IMR-90 (cell line): ENCODE results near the gene TRIM33. TPM values are rescaled to one million over a fixed set of nuclear protein-coding genes. Genes with fewer than 3 reads are reported as not detected.

Experiments used
- ATAC-seq: fragments of 200-7000 bp; cut with Tn5 transposase; 2 replicates; pipeline ENCODE4 v1.9.1; 2020; ENCODE audit warnings: low read depth, mild to moderate bottlenecking, moderate library complexity
- BruUV-seq: library from RNA; stranded (reverse); fragments of 400-500 nt; replicated peaks from 2 replicates; lab custom pipeline; 2021; lab: Mats Ljungman, UMichigan
- CTCF ChIA-PET: fragments of 300-600 bp; formaldehyde crosslinking; extraction: SDS; loops from one replicate; lab custom pipeline; 2021; ENCODE audit warnings: antibody characterized with exemption; lab: Yijun Ruan, JAX
- POLR2A ChIA-PET: fragments of 300-600 bp; sonication (Branson Sonifier 250); formaldehyde crosslinking; loops from one replicate; lab custom pipeline; 2022; ENCODE audit warnings: antibody characterized with exemption; ENCODE audit not compliant: unreplicated experiment; lab: Charles Lee
- DNase-seq: peaks from one replicate; pipeline ENCODE4 v3.0.0; 2013
- H2AFZ ChIP-seq: replicated peaks from 2 replicates; pipeline ENCODE3; 2013; ENCODE audit warnings: low read length, mild to moderate bottlenecking; ENCODE audit not compliant: poor library complexity
- H2AK5ac ChIP-seq: 2 replicates; pipeline ENCODE4 v1.6.1; 2013; ENCODE audit warnings: low read depth, low read length, inconsistent platforms
- H2AK9ac ChIP-seq: replicated peaks from 2 replicates; pipeline ENCODE3; 2013; ENCODE audit warnings: mild to moderate bottlenecking, low read depth, low read length, moderate library complexity; ENCODE audit not compliant: poor library complexity
- H2BK120ac ChIP-seq: 2 replicates; pipeline ENCODE4 v1.6.1; 2013; ENCODE audit warnings: low read depth, low read length, inconsistent platforms
- H2BK15ac ChIP-seq: 3 replicates; pipeline ENCODE4 v1.6.1; 2013; ENCODE audit warnings: low read depth, low read length, inconsistent platforms
- H2BK20ac ChIP-seq: 2 replicates; pipeline ENCODE4 v1.6.1; 2013; ENCODE audit warnings: low read depth, mild to moderate bottlenecking, inconsistent platforms, low read length, moderate library complexity
- H2BK5ac ChIP-seq: 2 replicates; pipeline ENCODE4 v1.6.1; 2013; ENCODE audit warnings: mild to moderate bottlenecking, low read depth, low read length, inconsistent platforms; ENCODE audit not compliant: poor library complexity, severe bottlenecking
- H3K14ac ChIP-seq: replicated peaks from 2 replicates; pipeline ENCODE4 v1.6.1; 2013; ENCODE audit warnings: low read depth, low read length, inconsistent platforms
- H3K18ac ChIP-seq: 2 replicates; pipeline ENCODE4 v1.6.1; 2013; ENCODE audit warnings: low read depth, low read length, control low read depth
- H3K23ac ChIP-seq: 2 replicates; pipeline ENCODE4 v1.6.1; 2013; ENCODE audit warnings: low read depth, low read length, inconsistent platforms
- H3K27ac ChIP-seq: 2 replicates; pipeline ENCODE4 v1.5.1; 2013; ENCODE audit warnings: mild to moderate bottlenecking, control low read depth, low read length; ENCODE audit not compliant: insufficient read depth
- H3K27me3 ChIP-seq: 2 replicates; pipeline ENCODE4 v1.6.1; 2013; ENCODE audit warnings: low read length; ENCODE audit not compliant: control insufficient read depth, insufficient read depth
- H3K36me3 ChIP-seq: 2 replicates; pipeline ENCODE4 v1.6.1; 2013; ENCODE audit warnings: low read length, mixed read lengths; ENCODE audit not compliant: control insufficient read depth, insufficient read depth
- H3K4ac ChIP-seq: 2 replicates; pipeline ENCODE4 v1.6.1; 2013; ENCODE audit warnings: low read depth, low read length, inconsistent platforms
- H3K4me1 ChIP-seq: 2 replicates; pipeline ENCODE4 v1.6.1; 2013; ENCODE audit warnings: low read length, mixed read lengths; ENCODE audit not compliant: control insufficient read depth, insufficient read depth
- H3K4me2 ChIP-seq: 2 replicates; pipeline ENCODE4 v1.6.1; 2013; ENCODE audit warnings: low read depth, mild to moderate bottlenecking, control low read depth, low read length, moderate library complexity
- H3K4me3 ChIP-seq: 2 replicates; pipeline ENCODE4 v1.5.1; 2013; ENCODE audit warnings: low read depth, mild to moderate bottlenecking, control low read depth, low read length, moderate library complexity; ENCODE audit not compliant: insufficient read depth
- H3K56ac ChIP-seq: 2 replicates; pipeline ENCODE4 v1.6.1; 2013; ENCODE audit warnings: low read length, inconsistent platforms; ENCODE audit not compliant: insufficient read depth; ENCODE audit errors: extremely low read depth
- H3K79me1 ChIP-seq, 2 experiments: 2 replicates each; pipeline ENCODE4 v1.6.1; 2013; ENCODE audit warnings: low read length in 2 of 2, inconsistent platforms in 1 of 2, low read depth in 1 of 2
- H3K9ac ChIP-seq: 2 replicates; pipeline ENCODE4 v1.6.1; 2013; ENCODE audit warnings: low read depth, low read length, control low read depth
- H3K9me1 ChIP-seq: 2 replicates; pipeline ENCODE4 v1.6.1; 2013; ENCODE audit warnings: low read length, inconsistent platforms; ENCODE audit not compliant: insufficient read depth
- H3K9me3 ChIP-seq: 2 replicates; pipeline ENCODE4 v1.6.1; 2013; ENCODE audit warnings: low read length; ENCODE audit not compliant: control insufficient read depth, insufficient read depth
- H4K20me1 ChIP-seq: 2 replicates; pipeline ENCODE4 v1.6.1; 2013; ENCODE audit warnings: low read length, inconsistent platforms; ENCODE audit not compliant: insufficient read depth
- H4K5ac ChIP-seq: 2 replicates; pipeline ENCODE4 v1.6.1; 2013; ENCODE audit warnings: mild to moderate bottlenecking, low read depth, low read length, control low read depth
- H4K8ac ChIP-seq, 2 experiments: 2 replicates each; pipeline ENCODE4 v1.6.1; 2013; ENCODE audit warnings: low read depth in 2 of 2, low read length in 2 of 2, control low read depth in 1 of 2, inconsistent platforms in 1 of 2
- H4K91ac ChIP-seq: 2 replicates; pipeline ENCODE4 v1.6.1; 2013; ENCODE audit warnings: low read depth, low read length, inconsistent platforms; ENCODE audit not compliant: insufficient read depth
- BHLHE40 ChIP-seq: fragments of 150-350 bp; IDR thresholded peaks from 2 replicates; pipeline ENCODE4 v1.6.1; 2016; ENCODE audit warnings: mild to moderate bottlenecking, low read depth, low read length
- CEBPB ChIP-seq: IDR thresholded peaks from 2 replicates; pipeline ENCODE4 v1.6.1; 2012; ENCODE audit warnings: low read depth, low read length, improper control_type of control experiment
- CHD1 ChIP-seq: IDR thresholded peaks from 2 replicates; pipeline ENCODE4 v1.6.1; 2012; ENCODE audit warnings: low read depth, low read length, improper control_type of control experiment
- RAD21 ChIP-seq: IDR thresholded peaks from 2 replicates; pipeline ENCODE4 v1.6.1; 2012; ENCODE audit warnings: low read length, improper control_type of control experiment
- RCOR1 ChIP-seq: IDR thresholded peaks from 2 replicates; pipeline ENCODE4 v1.6.1; 2012; ENCODE audit warnings: mild to moderate bottlenecking, low read length, improper control_type of control experiment; ENCODE audit not compliant: insufficient replicate concordance
- RFX5 ChIP-seq: IDR thresholded peaks from 2 replicates; pipeline ENCODE4 v1.8.0; 2012; ENCODE audit warnings: low read depth, mild to moderate bottlenecking, low read length, moderate library complexity
- SMC3 ChIP-seq: fragments of 150-350 bp; IDR thresholded peaks from 2 replicates; pipeline ENCODE4 v1.6.1; 2016; ENCODE audit warnings: low read depth, mild to moderate bottlenecking, antibody characterized with exemption, low read length, moderate library complexity
- dilution Hi-C: fragments of 300-500 bp; cut with HindIII; formaldehyde crosslinking; loops from one replicate; pipeline ENCODE4 v1.14.3; 2018; ENCODE audit warnings: low sequenced_read_pairs; ENCODE audit not compliant: unreplicated experiment
- in situ Hi-C: fragments of 300-500 bp; cut with MboI; formaldehyde crosslinking; loops from 3 replicates; pipeline ENCODE4 v1.14.3; 2019; ENCODE audit warnings: low sequenced_read_pairs, inconsistent platforms, mixed read lengths
- intact Hi-C: fragments of 100-400 bp; cut with micrococcal nuclease; formaldehyde crosslinking; loops from 2 replicates; pipeline ENCODE4 v1.10.0; 2022
- polyA plus RNA-seq, 3 experiments: library from polyadenylated mRNA; depleted of rRNA; stranded (reverse); fragments of >200 nt; gene quantifications; 2 replicates each; pipeline ENCODE4 v1.2.3, GENCODE V29; 2012; ENCODE audit warnings: low replicate concordance in 1 of 3
- total RNA-seq: library from RNA; depleted of rRNA; stranded (reverse); fragments of >200 nt; gene quantifications from 2 replicates; pipeline ENCODE4 v1.2.3, GENCODE V29; 2012

TRIM33 gene
- total and polyA plus RNA-seq, 2 of the 4 experiments (the other 2 are of a cell fraction) = 9.5 to 40.1 TPM

DNA sequence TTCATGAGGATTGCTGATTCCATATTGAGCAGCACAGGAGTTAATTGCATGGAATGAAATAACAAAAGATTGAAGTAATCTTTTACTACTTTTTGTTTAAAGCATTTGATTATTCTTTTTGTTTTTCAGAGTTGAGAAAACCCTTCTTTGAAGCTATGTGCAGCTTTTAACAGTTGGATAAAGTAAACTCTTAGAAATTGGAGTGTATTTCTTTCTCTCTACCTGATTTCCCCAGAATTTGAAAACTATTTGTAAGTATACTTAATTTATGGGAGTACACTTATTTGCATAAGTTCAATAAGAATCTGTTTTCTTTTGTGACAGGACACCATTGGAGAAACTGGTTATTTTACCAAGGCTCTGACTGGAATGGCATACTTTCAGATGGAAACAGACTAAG is 133.6 kb downstream of the TRIM33 start:
- no peak overlapping the region for H2AK9ac ChIP-seq
- H3K4me3 ChIP-seq = no peak overlapping the region
- H3K27me3 ChIP-seq = no peaks in the 10 kb centered on the region
- H4K20me1 ChIP-seq = no peaks in the 10 kb centered on the region
- TF ChIP-seq CHD1 = no peak
- no peak for TF ChIP-seq CEBPB
- no peak for TF ChIP-seq RCOR1
- no peak for TF ChIP-seq RFX5
- TF ChIP-seq BHLHE40 = no peak
- no peak for TF ChIP-seq RAD21
- TF ChIP-seq SMC3 = no peak
- peaks cover 4% of the 10 kb centered on the region for H3K9me3 ChIP-seq
- DNase-seq (no peak), ATAC-seq (no peak)
- no peak overlapping the region for H4K91ac ChIP-seq
- no peak overlapping the region for H4K5ac ChIP-seq
- no peak overlapping the region for H3K56ac ChIP-seq
- no peak overlapping the region for H3K18ac ChIP-seq
- no peaks in the 10 kb centered on the region for H3K79me1 ChIP-seq
- no peak overlapping the region for H3K4ac ChIP-seq
- no peak overlapping the region for H3K14ac ChIP-seq
- H3K4me1 ChIP-seq = no peaks in the 10 kb centered on the region
- CTCF ChIA-PET = interaction anchor here (0.6 kb wide), 1 partner anchor 151 kb away, joined by 3 read pairs; no protein-coding TSS in a partner anchor
- no peaks in the 10 kb centered on the region for H3K36me3 ChIP-seq
- BruUV-seq = no TSS peak
- H2AFZ ChIP-seq = no peak overlapping the region
- POLR2A ChIA-PET = no interaction called here
- no peak overlapping the region for H2BK5ac ChIP-seq
- dilution Hi-C loops = no loop called here
- H4K8ac ChIP-seq = no peak overlapping the region
- no peak overlapping the region for H2BK120ac ChIP-seq
- no peak overlapping the region for H2AK5ac ChIP-seq
- H2BK15ac ChIP-seq = no peak overlapping the region
- H3K27ac ChIP-seq = no peak overlapping the region
- no peak overlapping the region for H2BK20ac ChIP-seq
- H3K9ac ChIP-seq = no peak overlapping the region
- H3K4me2 ChIP-seq = no peak overlapping the region
- intact Hi-C loops = no loop called here
- in situ Hi-C loops = no loop called here
- no peak overlapping the region for H3K23ac ChIP-seq
- H3K9me1 ChIP-seq = no peaks in the 10 kb centered on the region
